GM18511 (cell line): ENCODE results near the gene WDR1.

Experiments used
- ATAC-seq: cut with Tn5 transposase; IDR thresholded peaks from one replicate; pipeline ENCODE4 v1.9.1; 2021; ENCODE audit warnings: mild to moderate bottlenecking, moderate library complexity; ENCODE audit not compliant: unreplicated experiment

WDR1 gene

DNA sequence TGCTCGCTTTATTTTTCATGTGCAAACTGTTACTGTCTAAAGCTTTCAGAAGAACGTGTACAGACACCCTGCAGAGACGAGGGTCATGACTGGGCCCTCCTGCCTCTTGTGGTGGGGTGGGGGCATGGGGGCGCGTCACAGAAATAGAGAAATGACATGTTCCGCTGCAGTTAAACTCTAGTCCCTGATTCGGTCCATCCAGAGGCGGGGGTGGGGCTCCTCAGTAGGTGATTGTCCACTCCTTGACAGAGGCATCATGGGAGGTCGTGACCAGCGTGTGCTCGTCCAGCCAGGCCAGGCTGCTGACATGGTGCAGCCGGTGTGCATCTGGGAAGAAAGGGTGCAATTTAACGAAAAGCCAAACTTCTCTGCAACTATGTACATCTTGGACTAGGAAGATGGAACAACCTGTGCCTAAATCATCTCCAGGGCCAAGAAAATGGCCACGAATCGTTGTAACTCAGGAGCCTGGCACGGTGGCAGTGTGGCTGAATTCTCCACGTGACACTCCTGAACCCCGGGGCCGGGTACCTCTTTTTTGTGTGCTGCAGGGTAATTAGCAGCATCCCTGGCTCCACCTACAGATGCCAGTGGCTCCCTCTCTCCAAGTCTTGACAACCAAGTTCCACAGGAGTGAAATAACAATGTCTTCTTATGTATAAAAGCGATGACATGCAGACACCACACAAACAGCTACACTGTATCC, 41.3 kb downstream of the WDR1 start:
- ATAC-seq, result no peak

DNA sequence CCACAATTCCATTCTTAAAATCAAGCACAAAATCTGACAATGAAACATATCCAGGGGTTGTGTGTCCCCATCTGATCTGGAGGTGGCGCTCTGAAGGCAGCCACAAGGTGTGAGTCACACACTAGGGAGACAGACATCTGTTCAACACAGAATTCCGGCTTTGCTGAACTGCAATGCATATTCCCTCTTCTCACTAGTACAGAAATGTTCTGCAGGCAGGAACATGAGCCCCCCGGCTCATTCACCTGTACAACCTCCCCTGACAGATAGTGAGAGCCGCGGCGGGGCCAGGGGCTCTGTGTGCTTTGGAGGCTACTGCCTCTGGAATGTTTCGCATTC, 41.9 kb downstream of the WDR1 start:
- no peak for ATAC-seq

DNA sequence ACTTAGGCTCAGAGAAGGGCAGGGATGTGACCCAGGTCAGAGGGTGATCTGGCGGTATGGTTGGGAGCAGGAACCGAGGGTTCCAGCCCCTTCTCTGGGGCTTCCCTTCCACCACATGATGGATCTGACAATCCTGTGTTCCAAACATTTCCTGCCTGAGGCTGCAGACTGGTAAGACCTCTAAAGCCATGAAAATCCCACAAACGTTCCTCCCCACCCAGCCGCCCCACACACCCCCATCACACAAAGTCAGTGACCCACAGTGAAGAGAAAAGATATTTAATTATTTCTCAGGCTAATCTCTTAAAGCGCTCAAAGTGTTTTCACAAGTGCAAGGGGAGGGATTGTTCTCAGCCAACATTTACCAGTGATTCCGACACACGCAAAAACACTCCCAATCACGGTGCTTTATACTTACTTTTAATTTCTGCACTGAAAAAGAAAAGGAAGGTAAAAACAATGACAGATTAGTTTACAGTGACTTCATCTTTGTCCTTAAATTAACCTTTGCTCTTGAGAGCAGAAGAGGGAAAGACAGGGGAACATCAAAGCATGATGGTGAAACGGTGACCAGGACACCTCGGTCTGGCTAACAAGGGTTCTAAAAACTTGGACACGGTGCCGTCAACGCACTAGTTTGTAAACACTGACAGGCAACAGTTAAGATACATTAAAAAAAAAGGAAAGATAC, 42.4 kb downstream of the WDR1 start:
- no peak for ATAC-seq

DNA sequence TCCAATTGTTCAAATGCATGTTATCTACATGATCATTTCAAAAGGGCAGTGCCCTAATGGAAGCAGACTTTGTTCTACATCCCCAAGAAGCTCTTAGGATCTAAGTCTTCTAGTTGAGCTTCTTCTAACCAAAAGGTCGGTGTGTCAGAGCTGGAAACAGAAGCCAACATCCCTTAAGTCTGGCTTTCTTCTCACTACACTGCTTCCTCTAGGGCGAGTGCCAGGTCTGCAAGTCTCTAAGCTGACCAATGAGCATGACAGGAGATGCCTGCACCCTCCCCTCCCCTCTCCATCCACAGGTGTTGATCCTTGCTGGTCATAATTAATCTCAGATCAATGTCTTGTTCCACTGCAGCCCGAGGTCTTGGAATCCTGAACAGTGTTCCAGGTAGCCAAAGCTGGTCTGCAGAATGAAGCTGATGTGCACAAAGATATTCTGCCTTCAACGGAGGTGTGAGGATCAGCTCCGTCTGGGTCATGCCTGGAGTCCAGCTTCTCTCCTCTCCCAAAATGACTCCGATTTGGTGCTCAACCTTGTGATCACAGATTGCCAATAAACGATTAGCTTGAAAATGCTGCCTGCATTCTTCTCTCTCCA, 44.1 kb downstream of the WDR1 start:
- ATAC-seq, result no peak

DNA sequence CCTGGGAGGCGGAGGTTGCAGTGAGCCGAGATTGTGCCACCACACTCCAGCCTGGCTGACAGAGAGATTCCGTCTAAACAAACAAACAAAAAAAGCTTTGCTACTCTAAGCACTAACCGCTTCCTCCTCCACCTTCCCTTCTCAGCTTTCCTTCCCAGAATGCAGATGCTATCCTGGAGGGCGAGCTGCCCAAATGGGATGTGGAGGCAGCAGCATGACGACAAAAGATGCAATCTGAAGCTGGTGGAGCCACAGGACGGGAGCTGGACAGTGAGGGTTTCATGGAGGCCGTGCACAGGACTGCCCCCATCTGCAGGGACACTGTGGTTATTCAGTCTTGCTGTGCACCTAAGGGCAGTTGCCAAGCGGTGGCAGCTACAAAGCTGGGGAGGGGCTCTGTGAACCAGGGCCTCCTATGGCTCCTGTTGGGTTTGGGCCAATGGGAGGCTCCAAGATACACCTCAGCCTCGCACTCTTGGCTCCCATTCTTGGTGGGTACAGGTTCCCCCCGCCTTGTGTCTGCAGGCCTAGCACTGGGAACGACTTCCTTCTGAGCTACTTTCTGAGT, 47.4 kb downstream of the WDR1 start:
- no peak for ATAC-seq

DNA sequence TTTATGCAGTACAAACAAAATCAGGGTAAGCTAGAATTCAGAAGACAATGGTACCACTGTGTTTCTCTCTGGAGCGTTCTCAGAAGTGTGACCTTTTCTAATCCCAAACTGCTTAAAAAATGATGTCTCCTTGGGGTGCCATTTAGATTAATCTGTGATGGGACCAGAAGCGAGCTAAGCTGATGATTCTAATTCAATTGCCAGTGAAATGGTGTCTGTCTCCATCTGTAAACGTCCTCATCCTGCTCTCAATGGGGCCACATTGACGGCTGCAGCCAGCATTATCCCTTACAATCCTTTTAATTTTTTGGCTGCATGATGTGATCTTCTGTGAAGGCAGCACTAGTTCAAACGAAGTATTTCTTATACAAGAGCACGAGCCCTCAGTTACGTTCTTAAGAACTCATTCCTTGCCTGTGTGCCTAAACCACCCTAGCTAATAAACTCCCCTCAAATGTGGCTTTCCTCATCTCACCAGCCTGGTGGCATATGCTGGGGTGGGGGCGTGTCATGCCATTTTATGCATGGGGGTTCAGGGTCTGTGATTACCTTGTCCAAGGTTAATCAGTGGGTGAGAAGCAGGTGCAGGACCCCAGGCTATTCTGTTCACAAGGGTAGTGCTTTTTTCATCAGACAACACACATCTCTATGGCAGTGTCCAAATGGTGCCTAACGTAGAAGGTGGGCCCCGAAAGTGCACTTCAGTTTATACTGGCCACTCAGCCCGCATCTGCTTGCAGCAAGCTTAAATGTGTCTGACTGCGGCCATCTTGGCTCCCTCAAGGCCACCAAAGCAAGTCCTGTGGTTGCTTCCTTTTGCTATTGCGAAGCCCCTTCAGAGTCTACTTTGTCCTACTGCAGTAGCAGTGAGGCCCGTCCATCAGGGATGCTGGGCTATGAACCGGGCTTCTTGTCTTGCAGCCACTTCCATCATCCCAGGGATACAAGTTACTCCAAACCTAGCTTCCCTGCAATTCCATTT, 49.6 kb downstream of the WDR1 start:
- ATAC-seq, result no peak

DNA sequence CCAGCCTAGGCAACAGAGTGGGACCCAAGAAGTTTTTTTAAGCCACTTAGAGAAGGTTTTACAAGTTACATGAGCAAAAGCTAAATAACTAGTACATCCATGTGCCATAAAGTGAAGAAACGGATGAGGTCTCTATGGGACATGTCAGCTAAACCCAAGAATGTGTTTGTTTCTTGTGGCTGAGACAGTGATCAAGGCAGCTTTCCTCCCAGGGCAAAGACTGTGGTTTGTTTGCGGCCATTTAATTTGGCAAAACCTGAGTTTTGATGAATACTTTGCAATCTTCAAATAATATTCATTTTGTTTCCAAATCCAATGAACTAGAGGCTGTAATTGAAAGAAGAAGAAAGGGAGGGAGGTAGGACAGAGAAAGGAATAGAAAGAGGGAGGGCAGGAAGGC, 50.4 kb downstream of the WDR1 start:
- ATAC-seq, result no peak

DNA sequence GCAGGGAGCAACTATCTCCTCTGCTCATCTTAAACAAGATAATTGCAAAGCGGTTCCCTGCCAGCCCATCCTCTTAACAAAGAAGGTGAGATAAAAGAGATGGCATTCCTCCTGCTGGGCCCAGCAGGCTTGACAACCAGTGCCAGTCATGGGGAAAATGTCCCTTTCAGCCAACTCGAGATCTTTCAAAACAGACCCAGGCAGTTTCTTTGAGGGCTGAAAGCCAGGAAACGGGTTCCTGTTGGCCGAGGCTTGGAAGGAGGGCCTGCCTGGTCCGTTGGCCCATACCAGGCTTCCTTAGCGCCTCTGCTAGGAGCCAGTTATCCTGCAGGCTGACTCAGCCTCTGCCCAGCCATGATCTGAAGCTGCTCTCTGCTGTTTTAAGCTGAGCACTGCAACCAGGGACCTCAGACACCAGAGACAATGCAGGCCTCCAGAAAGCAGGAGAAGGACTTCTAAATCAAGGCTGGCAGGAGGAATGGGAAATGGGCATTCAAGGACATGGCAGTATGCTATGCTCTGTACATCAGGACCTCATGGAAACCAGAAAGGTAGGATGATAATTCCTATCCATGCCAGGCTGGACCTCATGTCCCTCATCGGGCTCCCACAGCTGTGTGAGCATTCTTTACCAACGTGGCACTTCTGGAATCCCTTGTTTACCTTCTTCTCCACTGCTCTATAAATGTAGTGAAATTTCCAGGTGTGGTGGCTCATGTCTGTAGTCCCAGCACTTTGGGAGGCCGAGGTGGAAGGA, 52.9 kb downstream of the WDR1 start:
- no peak for ATAC-seq

DNA sequence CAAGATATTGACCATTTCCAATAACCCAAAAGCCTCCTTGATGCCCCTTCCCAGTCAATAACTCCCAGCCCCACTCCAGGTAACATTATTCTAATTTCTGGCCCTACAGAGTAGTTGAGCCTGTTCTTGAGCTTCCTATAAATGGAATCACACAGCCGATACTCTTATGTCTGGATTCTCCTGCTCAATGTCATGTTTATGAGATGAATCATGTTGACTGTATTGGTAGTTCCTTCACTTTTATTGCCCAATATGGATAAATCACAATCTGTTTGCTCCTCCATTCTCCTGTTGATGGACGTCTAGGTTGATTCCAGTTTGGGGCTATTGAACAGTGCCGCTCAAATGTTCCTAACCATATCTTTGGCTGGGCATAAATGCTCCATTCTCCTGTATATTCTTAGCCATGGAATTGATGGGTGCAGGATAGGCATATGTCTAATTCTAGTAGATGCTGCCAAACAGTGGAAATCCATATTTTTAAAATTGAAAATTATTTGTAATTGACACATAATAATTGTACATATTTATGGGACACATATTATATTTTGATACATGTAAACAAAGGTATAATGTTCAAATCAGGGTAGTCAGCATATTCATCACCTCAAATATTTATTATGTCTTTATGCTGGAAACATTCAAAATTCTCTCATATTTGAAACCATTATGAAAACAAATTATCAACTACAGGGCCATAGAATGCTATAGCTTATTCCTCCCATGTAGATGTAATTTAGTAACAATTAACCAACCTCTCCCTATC, 54.8 kb downstream of the WDR1 start:
- no peak for ATAC-seq

DNA sequence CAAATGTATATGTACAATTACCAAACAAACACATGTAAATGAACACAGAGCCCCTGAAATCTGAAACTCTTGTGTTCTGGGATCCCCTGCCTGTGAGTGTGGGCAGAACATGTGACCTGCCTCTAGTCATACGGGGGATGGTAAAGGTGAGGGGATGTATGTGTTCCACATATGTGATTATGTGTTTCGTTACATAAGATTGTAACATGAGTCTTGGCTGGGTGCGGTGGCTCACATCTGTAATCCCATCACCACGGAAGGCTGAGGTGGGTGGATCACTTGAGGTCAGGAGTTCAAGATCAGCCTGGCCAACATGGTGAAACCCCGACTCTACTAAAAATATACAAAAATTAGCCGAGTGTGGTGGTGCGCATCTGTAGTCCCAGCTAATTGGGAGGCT, 58.2 kb downstream of the WDR1 start:
- no peak for ATAC-seq

DNA sequence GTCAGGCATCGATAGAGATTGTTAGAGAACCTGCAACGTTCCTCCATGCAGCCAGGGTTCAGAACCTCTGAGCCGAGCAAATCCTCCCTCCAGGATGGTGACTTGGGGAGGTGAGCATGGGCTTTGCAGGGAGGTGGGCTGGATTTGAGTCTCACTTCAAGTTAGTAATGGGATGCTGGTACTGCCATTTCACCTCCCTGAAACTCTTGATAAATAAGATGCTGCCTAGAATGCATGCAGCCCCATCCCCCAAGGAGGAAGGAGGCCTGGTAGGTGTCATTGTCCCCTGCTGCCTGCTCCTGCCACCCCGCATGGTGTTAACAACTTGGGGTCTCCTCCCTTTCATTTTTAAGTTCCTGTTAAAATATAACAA, 59.6 kb downstream of the WDR1 start:
- no peak for ATAC-seq

DNA sequence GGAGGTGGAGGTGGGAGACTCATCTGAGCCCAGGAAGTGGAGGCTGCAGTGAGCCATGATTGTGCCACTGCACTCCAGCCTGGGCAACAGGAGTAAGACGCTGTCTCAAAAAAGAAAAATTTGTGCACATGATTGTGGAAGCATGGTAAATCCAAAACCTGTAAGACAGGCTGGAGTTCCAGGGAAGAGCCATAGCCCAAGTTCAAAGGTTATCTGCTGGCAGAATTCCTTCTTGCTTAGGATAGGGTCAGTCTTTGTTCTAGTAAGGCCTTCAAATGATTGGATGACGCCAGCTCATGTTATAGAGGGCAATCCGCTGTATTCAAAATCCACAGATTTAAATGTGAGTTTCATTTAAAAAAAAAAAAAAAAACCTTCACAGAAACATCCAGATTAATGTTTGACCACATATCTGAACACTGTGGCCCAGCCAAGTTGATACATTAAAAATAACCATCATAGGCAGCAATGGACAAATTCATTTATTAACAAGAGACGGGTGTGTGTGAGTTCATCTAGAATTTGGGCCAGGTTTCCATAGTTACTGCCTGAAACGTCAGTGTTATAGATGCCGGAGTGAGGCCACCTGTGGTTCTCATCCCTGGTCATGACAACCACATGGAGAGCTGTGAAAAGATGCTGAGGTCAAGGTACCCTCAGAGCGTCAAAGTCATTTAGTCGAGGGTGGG, 60.1 kb downstream of the WDR1 start:
- ATAC-seq, result no peak

DNA sequence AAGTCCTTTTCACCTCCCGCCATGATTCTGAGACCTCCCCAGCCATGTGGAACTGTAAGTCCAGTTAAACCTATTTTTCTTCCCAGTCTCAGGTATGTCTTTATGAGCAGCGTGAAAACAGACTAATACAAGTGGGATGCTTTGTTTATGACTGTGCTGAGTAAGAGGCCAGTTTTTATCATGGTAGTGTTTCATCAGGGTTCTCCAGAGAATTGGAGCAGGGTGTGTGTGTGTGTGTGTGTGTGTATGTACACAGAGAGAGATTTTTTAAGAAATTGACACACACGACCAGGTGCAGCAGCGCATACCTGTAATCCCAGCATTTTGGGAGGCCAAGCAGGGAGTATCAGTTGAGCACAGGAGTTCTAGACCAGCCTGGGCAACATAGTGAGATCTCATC, 60.7 kb downstream of the WDR1 start:
- no peak for ATAC-seq

DNA sequence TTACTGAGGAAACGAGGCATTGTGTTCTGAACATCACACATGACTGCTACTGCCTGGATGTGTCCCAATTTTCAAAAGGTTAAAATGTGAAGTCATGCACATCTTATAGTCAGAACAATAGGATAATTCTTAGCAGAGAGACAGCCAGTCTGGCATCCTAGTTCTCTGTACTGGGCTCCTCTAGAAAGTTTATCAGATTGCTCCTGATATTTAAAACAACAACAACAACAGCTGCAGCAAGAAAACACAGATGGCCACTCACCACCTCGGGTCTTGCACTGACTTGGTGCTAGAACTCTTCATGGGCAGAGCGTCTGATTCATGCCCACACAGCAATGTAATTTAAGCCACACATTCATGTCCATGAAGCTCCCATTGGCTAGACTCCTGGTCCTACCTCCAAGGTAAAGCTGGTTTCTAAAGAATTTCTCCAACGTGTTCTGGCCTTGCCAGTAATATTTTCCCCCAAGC, 62.0 kb downstream of the WDR1 start:
- ATAC-seq, result no peak

DNA sequence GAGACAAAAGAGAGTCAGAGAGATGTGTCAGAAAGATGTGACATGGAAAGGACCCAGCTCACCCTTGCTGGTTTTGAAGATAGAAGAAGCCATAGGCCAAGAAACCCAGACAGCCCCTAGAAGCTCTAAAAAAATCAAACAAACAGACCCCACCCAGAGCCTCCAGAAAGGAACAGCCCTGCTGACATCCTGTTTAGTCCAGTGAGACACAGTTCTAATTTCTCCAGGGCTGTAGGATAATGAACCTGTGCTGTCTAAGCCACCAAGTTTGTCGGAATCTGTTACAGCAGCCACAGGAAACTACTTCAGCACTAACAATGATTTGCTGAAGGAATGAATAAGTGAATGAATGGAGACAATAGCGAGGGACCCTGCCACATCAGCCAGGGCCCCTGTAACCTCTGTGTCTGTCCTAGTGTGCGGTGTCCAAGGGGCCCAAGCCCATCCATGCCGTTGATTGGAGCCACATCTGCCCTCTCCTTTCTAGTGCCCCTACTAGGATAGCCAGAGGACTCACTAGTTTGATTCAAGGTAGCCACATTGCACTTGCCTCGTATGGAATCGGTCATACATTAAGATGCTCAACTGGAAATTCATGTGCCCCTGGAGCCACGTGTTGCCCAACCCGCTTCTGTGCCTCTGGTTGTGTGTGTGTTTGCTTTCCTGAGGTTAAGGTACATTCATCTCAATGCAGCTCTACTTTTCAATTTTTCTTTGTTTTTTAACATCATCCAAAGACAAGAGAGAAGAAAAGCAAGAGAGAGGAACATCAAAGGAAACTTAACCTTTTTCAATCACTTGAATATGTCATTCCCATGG, 62.8 kb downstream of the WDR1 start:
- ATAC-seq, result no peak

DNA sequence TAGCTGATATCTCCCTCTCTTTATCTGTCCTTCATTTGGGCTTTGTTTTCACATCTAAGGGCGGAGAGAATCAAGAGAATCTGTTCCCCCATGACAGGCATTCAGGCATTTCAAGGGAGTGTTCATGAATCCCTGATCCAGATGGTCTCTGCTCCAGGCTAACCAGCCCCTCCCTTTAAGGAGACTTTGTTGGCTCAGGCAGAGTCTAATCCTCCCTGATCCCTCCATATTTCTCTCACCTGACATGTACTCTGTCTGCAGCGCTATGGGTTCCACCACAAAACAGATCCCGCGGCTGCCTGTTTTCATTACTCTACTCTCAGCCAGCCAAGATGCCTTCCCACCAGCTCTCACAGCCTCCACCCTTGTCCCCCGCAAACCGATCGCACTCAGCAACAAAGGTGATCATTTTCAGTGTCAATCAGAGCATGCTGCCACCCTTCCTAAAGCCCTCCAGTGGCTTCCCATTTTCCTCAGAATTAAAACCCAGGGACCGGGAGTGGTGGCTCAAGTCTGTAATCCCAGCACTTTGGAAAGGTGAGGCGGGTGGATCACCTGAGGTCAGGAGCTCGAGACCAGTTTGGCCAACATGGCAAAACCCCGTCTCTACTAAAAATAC, 65.0 kb downstream of the WDR1 start:
- ATAC-seq, result no peak

DNA sequence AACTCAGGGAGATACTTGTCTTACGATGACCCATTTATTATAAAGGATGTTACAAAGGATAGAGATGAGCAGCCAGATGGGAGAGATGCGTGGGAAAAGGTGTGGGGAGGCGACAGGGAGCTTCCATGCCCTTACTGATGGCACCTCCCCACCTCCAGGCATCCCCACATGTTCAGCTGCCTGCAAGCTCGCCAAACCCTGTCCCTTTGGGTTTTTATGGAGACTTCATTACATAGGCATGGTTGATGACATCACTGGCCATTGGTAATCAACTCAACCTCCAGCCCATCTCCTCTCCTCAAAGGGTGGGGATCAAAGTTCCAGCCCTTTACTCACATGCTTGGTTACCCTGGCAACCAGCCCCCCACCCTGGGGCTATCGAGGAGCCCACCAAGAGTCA, 65.9 kb downstream of the WDR1 start:
- no peak for ATAC-seq

DNA sequence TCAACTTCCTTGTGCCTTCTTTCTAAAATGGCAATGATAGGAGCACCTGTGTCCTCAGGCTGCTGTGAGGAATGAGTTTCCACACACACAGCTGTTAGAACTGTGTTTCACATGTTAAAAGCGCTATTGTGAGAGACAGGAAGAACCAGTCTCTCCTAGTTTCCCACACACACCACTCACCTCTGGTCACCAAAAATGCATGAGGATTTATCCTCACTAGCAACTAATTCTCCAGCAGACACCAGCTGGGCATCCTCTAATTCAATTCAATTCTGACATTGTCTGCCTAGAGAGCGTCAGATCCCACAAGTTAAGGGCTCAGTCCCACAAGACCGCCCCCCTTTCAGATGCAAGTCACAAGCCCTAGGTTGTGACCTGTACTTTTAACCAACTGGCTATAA, 66.3 kb downstream of the WDR1 start:
- no peak for ATAC-seq
